ENCODE results near the gene UGDH. TPM values are rescaled to one million over a fixed set of nuclear protein-coding genes. Genes with fewer than 3 reads are reported as not detected.
"Not testable (repeated sequence)": the region's sequence is repeated elsewhere in the genome, so short reads cannot be mapped to it uniquely, and the experiment has no call there.

The UGDH gene
- total and polyA plus RNA-seq, 4 donors, result 33.1 to 241 (median 84.0) TPM

DNA sequence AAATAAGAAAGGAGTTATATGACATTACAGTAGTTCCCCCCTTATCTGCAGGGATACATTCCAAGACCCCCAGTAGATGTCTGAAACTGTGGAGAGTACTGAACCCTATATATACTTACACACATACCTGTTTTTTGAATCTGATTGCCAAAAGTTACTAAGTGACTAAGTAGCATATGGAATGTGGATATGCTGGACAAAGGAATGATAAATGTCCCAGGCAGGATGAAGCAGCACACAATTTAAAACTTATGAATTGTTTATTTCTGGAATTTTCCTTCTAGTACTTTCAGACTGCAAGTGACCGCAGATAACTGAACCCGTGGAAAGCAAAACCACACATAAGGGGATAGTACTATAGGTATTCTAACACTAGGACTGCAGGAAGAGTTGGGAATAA, 22.7 kb downstream of the UGDH start:
- Histone ChIP-seq H3K36me3 (ENCODE audit: control insufficient read depth in 4 of 4, insufficient read depth in 3 of 4, low read depth in 1 of 4, low read length in 3 of 4) (peaks cover 23 to 79% (median 72%) of the 10 kb centered on the region in 4 donors), H3K27ac (ENCODE audit: low read depth in 1 of 2, low read length in 2 of 2) (no peak overlapping the region), H3K4me1 (ENCODE audit: control insufficient read depth in 4 of 4, insufficient read depth in 4 of 4, low read length in 3 of 4) (peaks cover 0 to 1% (median 0%) of the 10 kb centered on the region in 4 donors), H3K9ac (ENCODE audit: low read depth in 1 of 2, low read length in 2 of 2) (no peak overlapping the region), H3K27me3 (ENCODE audit: control insufficient read depth in 4 of 4, insufficient read depth in 4 of 4, low read length in 3 of 4) (no peaks in the 10 kb centered on the region), H3K9me3 (ENCODE audit: control insufficient read depth in 4 of 4, low read length in 3 of 4) (no peaks in the 10 kb centered on the region), H3K4me3 (ENCODE audit: low read depth in 1 of 3, low read length in 3 of 3) (no peak overlapping the region)
- no peak for DNase-seq (ENCODE audit: low spot score)
- 94% methylated on average over 2 of the region's 2 CpGs for WGBS
- TF ChIP-seq RAD21 (IDR thresholded peaks at IDR 0.05) (no peak), MAX (IDR thresholded peaks at IDR 0.05) (no peak), NR2F2 (IDR thresholded peaks at IDR 0.05) (no peak), JUND (IDR thresholded peaks at IDR 0.05) (no peak), REST (IDR thresholded peaks at IDR 0.05) (no peak), HNF4G (IDR thresholded peaks at IDR 0.05) (no peak), RXRA (IDR thresholded peaks at IDR 0.05) (no peak), TAF1 (conservative IDR thresholded peaks at IDR 0.05) (no peak), GABPA (IDR thresholded peaks at IDR 0.05 in 1 of 2, conservative IDR thresholded peaks at IDR 0.05 in 1 of 2) (no peak), HNF4A (conservative IDR thresholded peaks at IDR 0.05) (no peak), FOXA2 (IDR thresholded peaks at IDR 0.05) (no peak), YY1 (IDR thresholded peaks at IDR 0.05) (no peak), EGR1 (IDR thresholded peaks at IDR 0.05; ENCODE audit: low read depth in 2 of 2) (no peak), FOXA1 (IDR thresholded peaks at IDR 0.05) (no peak), SP1 (IDR thresholded peaks at IDR 0.05) (no peak)
- TF ChIP-seq, protein P1, sequence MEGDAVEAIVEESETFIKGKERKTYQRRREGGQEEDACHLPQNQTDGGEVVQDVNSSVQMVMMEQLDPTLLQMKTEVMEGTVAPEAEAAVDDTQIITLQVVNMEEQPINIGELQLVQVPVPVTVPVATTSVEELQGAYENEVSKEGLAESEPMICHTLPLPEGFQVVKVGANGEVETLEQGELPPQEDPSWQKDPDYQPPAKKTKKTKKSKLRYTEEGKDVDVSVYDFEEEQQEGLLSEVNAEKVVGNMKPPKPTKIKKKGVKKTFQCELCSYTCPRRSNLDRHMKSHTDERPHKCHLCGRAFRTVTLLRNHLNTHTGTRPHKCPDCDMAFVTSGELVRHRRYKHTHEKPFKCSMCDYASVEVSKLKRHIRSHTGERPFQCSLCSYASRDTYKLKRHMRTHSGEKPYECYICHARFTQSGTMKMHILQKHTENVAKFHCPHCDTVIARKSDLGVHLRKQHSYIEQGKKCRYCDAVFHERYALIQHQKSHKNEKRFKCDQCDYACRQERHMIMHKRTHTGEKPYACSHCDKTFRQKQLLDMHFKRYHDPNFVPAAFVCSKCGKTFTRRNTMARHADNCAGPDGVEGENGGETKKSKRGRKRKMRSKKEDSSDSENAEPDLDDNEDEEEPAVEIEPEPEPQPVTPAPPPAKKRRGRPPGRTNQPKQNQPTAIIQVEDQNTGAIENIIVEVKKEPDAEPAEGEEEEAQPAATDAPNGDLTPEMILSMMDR (IDR thresholded peaks at IDR 0.05; ENCODE audit: low read depth, low read length, missing input control), result no peak
- TF ChIP-seq, protein P2, sequence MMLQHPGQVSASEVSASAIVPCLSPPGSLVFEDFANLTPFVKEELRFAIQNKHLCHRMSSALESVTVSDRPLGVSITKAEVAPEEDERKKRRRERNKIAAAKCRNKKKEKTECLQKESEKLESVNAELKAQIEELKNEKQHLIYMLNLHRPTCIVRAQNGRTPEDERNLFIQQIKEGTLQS (IDR thresholded peaks at IDR 0.05), result no peak
- TF ChIP-seq, protein P3, sequence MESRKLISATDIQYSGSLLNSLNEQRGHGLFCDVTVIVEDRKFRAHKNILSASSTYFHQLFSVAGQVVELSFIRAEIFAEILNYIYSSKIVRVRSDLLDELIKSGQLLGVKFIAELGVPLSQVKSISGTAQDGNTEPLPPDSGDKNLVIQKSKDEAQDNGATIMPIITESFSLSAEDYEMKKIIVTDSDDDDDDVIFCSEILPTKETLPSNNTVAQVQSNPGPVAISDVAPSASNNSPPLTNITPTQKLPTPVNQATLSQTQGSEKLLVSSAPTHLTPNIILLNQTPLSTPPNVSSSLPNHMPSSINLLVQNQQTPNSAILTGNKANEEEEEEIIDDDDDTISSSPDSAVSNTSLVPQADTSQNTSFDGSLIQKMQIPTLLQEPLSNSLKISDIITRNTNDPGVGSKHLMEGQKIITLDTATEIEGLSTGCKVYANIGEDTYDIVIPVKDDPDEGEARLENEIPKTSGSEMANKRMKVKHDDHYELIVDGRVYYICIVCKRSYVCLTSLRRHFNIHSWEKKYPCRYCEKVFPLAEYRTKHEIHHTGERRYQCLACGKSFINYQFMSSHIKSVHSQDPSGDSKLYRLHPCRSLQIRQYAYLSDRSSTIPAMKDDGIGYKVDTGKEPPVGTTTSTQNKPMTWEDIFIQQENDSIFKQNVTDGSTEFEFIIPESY (IDR thresholded peaks at IDR 0.05), result no peak

GRCh38 chr4:39502664-39503035, 24.6 kb downstream of the UGDH start:
- H3K36me3 ChIP-seq (ENCODE audit: control insufficient read depth in 4 of 4, insufficient read depth in 3 of 4, low read depth in 1 of 4, low read length in 3 of 4), result peaks cover 19 to 74% (median 68%) of the 10 kb centered on the region in 4 donors
- not testable (repeated sequence) for H3K4me1 ChIP-seq (ENCODE audit: control insufficient read depth in 4 of 4, insufficient read depth in 4 of 4, low read length in 3 of 4); H3K4me3 ChIP-seq (ENCODE audit: low read depth in 1 of 3, low read length in 3 of 3); DNase-seq (ENCODE audit: low spot score); H3K27ac ChIP-seq (ENCODE audit: low read depth in 1 of 2, low read length in 2 of 2); H3K27me3 ChIP-seq (ENCODE audit: control insufficient read depth in 4 of 4, insufficient read depth in 4 of 4, low read length in 3 of 4); H3K9ac ChIP-seq (ENCODE audit: low read depth in 1 of 2, low read length in 2 of 2); H3K9me3 ChIP-seq (ENCODE audit: control insufficient read depth in 4 of 4, low read length in 3 of 4)
- WGBS, result 97% methylated on average over 4 of the region's 4 CpGs

Measured in liver (tissue), 9 donors.